Fibroblast of mammary gland (primary cell): Measurements from ENCODE around the gene S100A7A.

Experiments
- DNase-seq: peaks from one replicate; pipeline ENCODE4 v3.0.0-alpha.2; 2010; ENCODE audit warnings: low read depth
- H3K4me3 ChIP-seq: 2 replicates; pipeline ENCODE4 v1.5.1; 2011; ENCODE audit warnings: low read depth, mild to moderate bottlenecking, low read length, moderate library complexity; ENCODE audit not compliant: control insufficient read depth
- TF ChIP-seq, protein P1 (sequence below): conservative IDR thresholded peaks from 2 replicates; pipeline ENCODE4 v1.5.1; 2011; ENCODE audit warnings: low read depth, low read length, inconsistent platforms; ENCODE audit not compliant: control insufficient read depth, insufficient read depth

Gene S100A7A

DNA sequence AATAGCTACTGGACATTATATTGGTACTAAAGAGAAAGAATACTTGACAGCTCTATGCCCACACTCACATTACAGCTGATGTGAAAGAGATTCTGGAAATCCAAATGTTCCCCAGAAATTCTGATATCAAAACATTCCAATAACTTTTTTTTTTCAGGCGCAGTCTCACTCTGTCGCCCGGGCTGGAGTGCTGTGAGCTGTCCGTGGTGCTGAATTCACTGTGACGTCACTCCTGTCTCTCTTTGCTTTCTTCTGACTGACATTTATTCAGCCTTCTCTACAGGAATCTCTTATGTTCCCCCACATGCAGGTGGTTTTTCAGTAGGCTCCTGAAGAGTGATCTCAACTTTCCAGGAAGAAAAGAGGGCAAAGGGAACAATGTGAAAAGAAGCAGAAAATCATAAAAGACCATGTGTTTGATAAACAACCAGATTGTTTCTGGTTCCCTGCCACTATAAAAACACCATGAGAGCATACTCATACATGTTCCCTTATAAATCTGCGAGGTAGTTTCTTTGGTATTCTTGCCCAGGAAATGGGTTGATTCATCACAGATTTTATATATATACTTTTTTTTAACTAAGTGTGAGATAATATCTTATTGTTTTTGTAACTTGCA lies 6.2 kb downstream of the S100A7A start:
- H3K4me3 ChIP-seq: no peak overlapping the region
- TF ChIP-seq, protein P1, sequence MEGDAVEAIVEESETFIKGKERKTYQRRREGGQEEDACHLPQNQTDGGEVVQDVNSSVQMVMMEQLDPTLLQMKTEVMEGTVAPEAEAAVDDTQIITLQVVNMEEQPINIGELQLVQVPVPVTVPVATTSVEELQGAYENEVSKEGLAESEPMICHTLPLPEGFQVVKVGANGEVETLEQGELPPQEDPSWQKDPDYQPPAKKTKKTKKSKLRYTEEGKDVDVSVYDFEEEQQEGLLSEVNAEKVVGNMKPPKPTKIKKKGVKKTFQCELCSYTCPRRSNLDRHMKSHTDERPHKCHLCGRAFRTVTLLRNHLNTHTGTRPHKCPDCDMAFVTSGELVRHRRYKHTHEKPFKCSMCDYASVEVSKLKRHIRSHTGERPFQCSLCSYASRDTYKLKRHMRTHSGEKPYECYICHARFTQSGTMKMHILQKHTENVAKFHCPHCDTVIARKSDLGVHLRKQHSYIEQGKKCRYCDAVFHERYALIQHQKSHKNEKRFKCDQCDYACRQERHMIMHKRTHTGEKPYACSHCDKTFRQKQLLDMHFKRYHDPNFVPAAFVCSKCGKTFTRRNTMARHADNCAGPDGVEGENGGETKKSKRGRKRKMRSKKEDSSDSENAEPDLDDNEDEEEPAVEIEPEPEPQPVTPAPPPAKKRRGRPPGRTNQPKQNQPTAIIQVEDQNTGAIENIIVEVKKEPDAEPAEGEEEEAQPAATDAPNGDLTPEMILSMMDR: no peak
- peak; percentile 61 for DNase-seq

GRCh38 chr1:153426809-153427208 lies 10.5 kb downstream of the S100A7A start:
- no peak overlapping the region for H3K4me3 ChIP-seq
- TF ChIP-seq, protein P1: no peak
- no peak for DNase-seq

DNA sequence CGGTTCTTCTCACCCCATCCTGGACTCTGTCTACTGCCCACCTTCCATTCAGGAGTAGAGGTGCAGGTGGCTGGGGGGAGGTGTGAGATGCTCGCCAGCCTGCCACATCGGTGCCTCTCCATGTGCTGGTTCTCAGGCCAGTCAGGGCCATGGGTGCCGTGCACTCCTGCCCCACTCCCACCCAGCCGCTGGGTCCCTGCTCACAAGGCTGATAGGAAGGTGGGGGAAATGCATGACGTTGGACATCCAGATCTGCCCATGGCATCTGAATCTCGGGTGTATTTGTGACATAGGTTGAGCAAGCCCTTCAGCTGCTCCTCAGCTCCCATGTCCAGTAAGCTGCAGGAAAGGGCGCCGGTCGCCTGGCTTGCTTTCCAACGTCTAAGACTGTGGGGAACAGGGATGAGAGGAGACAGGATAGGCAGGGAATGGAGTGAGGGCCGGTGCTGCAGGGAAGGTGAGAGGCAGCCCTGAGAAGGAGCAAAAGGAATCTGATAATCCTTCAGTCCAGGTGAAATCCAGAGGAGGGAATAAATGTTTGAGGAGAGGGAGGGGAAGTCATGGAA lies 11.8 kb downstream of the S100A7A start:
- no peak overlapping the region for H3K4me3 ChIP-seq
- TF ChIP-seq, protein P1: no peak
- no peak for DNase-seq

DNA sequence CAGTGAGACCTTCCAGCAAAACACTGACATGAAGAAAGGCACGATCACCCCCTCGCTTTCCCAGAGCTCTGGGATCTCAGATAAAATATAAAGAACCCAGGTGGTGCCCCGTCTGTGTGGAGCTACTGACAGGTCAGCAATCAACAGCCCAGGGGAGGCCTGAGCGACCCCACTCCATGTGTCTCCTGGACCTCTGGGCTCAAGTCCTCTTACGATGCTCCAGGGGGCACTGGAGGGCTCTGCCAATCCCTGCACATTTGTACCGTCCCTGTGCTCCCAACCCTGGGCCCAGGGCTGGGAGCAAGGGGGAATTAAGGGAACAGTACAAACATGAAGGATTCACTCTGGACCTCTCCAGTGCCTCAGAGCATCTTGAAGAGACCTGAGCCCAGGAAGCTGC lies 12.5 kb downstream of the S100A7A start:
- TF ChIP-seq, protein P1: no peak
- H3K4me3 ChIP-seq: no peak overlapping the region
- DNase-seq: no peak

- H3K4me3 ChIP-seq: no peak overlapping the region
- TF ChIP-seq, protein P1: no peak
- no peak for DNase-seq
Observed at GRCh38 chr1:153429266-153430165, 13.2 kb downstream of the S100A7A start.

DNA sequence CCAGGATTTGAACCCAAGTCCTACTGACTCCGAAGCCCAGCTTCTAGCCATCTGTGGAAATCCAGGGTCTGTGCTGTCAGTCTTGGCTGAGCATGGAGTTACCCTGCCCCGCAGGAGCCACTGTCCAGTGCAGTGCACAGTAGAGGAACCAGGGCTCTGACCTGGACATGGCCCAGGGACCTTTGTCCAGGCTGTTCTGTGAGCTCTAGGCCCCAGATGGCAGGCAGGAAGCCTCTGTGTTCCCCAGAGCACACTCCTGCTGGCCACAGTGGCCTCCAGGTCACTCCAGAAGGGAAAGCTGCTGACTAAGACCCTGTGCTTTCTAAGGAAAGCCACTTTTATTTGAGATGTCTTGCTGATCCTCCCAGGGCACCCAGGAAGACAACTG lies 13.8 kb downstream of the S100A7A start:
- TF ChIP-seq, protein P1: no peak
- no peak overlapping the region for H3K4me3 ChIP-seq

More for the DNA sequence above, 13.8 kb downstream of the S100A7A start:
- DNase-seq: no peak
